ENCODE data around the gene SAMM50.

The SAMM50 gene

GRCh38 chr22:43993072-43993760 lies 38.0 kb downstream of the SAMM50 start:
- TF ChIP-seq CTCF (IDR thresholded peaks at IDR 0.05; ENCODE audit: insufficient read depth, low read depth, low read length, missing control alignments), result peak; percentile 98
- peak; percentile 56 for DNase-seq (ENCODE audit: low read depth)
- no peak overlapping the region for H3K4me3 ChIP-seq (ENCODE audit: low read length)

- DNase-seq (ENCODE audit: low read depth), result no peak
- no peak for TF ChIP-seq CTCF (IDR thresholded peaks at IDR 0.05; ENCODE audit: insufficient read depth, low read depth, low read length, missing control alignments)
- no peak overlapping the region for H3K4me3 ChIP-seq (ENCODE audit: low read length)
These were observed 38.8 kb downstream of the SAMM50 start for GRCh38 chr22:43994006-43994405.

GRCh38 chr22:43994416-43994815 lies 39.2 kb downstream of the SAMM50 start:
- DNase-seq (ENCODE audit: low read depth), result no peak
- no peak overlapping the region for H3K4me3 ChIP-seq (ENCODE audit: low read length)
- no peak for TF ChIP-seq CTCF (IDR thresholded peaks at IDR 0.05; ENCODE audit: insufficient read depth, low read depth, low read length, missing control alignments)

GRCh38 chr22:43995057-43995685 lies 39.9 kb downstream of the SAMM50 start:
- DNase-seq (ENCODE audit: low read depth), result no peak
- H3K4me3 ChIP-seq (ENCODE audit: low read length), result no peak overlapping the region

GRCh38 chr22:43995798-43996169 lies 40.5 kb downstream of the SAMM50 start:
- DNase-seq (ENCODE audit: low read depth), result no peak
- TF ChIP-seq CTCF (IDR thresholded peaks at IDR 0.05; ENCODE audit: insufficient read depth, low read depth, low read length, missing control alignments), result no peak
- H3K4me3 ChIP-seq (ENCODE audit: low read length), result no peak overlapping the region

More at GRCh38 chr22:43995057-43995685, 39.9 kb downstream of the SAMM50 start:
- no peak for TF ChIP-seq CTCF (IDR thresholded peaks at IDR 0.05; ENCODE audit: insufficient read depth, low read depth, low read length, missing control alignments)

GRCh38 chr22:43996170-43996980 lies 41.1 kb downstream of the SAMM50 start:
- no peak for DNase-seq (ENCODE audit: low read depth)
- no peak for TF ChIP-seq CTCF (IDR thresholded peaks at IDR 0.05; ENCODE audit: insufficient read depth, low read depth, low read length, missing control alignments)
- H3K4me3 ChIP-seq (ENCODE audit: low read length), result no peak overlapping the region
